Measurements from ENCODE around the gene IGFBP4. TPM values are rescaled to one million over a fixed set of nuclear protein-coding genes. Genes with fewer than 3 reads are reported as not detected.

IGFBP4 gene
- total RNA-seq, 4 donors from 2014 or later: 209 to 428 (median 281) TPM

DNA sequence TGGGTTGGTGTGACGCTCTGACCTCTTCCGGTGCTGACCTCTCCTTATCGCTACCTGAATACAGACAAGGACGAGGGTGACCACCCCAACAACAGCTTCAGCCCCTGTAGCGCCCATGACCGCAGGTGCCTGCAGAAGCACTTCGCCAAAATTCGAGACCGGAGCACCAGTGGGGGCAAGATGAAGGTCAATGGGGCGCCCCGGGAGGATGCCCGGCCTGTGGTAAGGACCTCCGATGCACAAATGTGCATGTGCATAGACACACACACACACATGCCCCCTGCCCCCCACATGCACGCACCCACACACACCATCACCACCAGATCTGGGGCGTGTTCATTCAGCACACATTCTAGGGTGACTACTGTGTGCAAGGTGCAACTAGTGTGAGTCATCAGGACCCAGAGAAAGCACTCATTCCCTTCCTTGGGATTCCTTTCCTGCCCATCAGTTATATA lies 9.7 kb downstream of the IGFBP4 start:
- peak overlapping the region; percentile 48 to 98 (median 90) for H3K27ac ChIP-seq
- H3K4me3 ChIP-seq: no peak overlapping the region
- H3K4me1 ChIP-seq: peaks cover 29 to 95% (median 68%) of the 10 kb centered on the region in 3 donors
- H3K36me3 ChIP-seq: peaks cover 0 to 58% of the 10 kb centered on the region in 2 donors
- H3K27me3 ChIP-seq: no peaks in the 10 kb centered on the region
- WGBS, 2 donors (ENCODE audit: low coverage in 1 of 2): no CpG with 5 or more reads among the region's 15 CpGs
- no peaks in the 10 kb centered on the region for H3K9me3 ChIP-seq
- TF ChIP-seq POLR2A (IDR thresholded peaks at IDR 0.05) (no peak), POLR2AphosphoS5 (IDR thresholded peaks at IDR 0.05) (no peak), EP300 (IDR thresholded peaks at IDR 0.05) (no peak)
- TF ChIP-seq, protein P1, sequence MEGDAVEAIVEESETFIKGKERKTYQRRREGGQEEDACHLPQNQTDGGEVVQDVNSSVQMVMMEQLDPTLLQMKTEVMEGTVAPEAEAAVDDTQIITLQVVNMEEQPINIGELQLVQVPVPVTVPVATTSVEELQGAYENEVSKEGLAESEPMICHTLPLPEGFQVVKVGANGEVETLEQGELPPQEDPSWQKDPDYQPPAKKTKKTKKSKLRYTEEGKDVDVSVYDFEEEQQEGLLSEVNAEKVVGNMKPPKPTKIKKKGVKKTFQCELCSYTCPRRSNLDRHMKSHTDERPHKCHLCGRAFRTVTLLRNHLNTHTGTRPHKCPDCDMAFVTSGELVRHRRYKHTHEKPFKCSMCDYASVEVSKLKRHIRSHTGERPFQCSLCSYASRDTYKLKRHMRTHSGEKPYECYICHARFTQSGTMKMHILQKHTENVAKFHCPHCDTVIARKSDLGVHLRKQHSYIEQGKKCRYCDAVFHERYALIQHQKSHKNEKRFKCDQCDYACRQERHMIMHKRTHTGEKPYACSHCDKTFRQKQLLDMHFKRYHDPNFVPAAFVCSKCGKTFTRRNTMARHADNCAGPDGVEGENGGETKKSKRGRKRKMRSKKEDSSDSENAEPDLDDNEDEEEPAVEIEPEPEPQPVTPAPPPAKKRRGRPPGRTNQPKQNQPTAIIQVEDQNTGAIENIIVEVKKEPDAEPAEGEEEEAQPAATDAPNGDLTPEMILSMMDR (IDR thresholded peaks at IDR 0.05): no peak
- ATAC-seq: no peak

DNA sequence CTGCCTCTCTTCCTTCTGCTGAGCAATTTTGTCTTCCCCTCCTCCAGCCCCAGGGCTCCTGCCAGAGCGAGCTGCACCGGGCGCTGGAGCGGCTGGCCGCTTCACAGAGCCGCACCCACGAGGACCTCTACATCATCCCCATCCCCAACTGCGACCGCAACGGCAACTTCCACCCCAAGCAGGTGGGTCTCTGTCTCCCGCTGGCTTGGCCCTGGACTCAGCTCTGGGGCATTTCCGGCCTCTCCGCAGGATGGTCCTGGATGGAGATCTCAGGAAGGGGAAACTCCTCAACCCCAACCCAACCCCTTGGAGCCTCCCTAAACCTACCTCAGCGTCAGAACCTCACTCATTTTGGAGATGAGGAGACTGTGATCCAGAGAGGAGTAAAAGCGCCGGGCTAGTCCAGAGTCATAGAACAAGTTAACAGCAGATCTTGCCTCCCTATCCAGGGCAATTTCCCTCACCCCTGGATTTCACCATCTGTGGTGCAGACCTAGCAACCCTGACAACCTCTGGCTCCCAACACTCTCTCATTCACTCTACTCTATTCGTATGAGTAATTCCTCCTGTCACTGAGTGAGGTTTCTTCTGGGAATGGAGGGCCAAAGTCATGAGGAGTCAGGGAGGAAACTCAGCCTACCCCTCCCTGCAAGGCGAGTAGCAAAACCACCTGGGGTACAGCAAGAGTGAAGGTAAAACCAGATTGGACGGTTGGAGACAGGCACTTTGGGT lies 10.8 kb downstream of the IGFBP4 start:
- peak overlapping the region; percentile 9 to 98 (median 90) for H3K27ac ChIP-seq
- no peaks in the 10 kb centered on the region for H3K27me3 ChIP-seq
- H3K9me3 ChIP-seq: no peaks in the 10 kb centered on the region
- H3K36me3 ChIP-seq: peaks cover 0 to 58% of the 10 kb centered on the region in 2 donors
- 33% methylated on average over 3 of the region's 19 CpGs; no CpG with 5 or more reads in 1 of the 2 donors for WGBS, 2 donors (ENCODE audit: low coverage in 1 of 2)
- H3K4me3 ChIP-seq: no peak overlapping the region
- TF ChIP-seq, protein P1 (IDR thresholded peaks at IDR 0.05): no peak
- peak; percentile 38 for TF ChIP-seq POLR2AphosphoS5 (IDR thresholded peaks at IDR 0.05)
- no peak for TF ChIP-seq EP300 (IDR thresholded peaks at IDR 0.05)
- no peak for TF ChIP-seq POLR2A (IDR thresholded peaks at IDR 0.05)
- peak; percentile 14 for ATAC-seq
- H3K4me1 ChIP-seq: peaks cover 21 to 95% (median 66%) of the 10 kb centered on the region in 3 donors

DNA sequence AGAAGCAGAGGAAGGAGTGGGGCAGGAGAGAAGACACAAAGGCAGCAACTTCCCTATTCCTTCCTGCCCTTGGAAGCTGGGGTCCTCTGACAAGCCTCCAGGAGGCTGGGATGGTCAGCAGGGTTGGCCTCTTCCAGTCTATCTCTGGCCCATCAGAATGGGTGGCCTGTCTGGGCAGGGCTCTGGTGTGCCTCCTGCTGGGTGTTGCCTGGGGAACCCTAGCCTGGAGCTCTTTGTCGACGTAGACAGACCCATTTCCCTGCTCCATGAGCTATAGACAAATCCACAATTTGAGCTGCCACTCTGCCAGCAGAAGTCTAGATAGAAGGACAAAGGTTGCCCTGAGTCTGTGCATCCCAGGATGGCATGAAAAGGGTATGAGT lies 11.4 kb downstream of the IGFBP4 start:
- no peak overlapping the region for H3K4me3 ChIP-seq
- H3K36me3 ChIP-seq: peaks cover 0 to 58% of the 10 kb centered on the region in 2 donors
- no peak for ATAC-seq
- H3K27ac ChIP-seq: peak overlapping the region in 3 of 4 donors; percentile 85 to 98 (median 96)
- H3K4me1 ChIP-seq: peaks cover 18 to 95% (median 65%) of the 10 kb centered on the region in 3 donors
- WGBS, 2 donors (ENCODE audit: low coverage in 1 of 2): no CpG with 5 or more reads among the region's 2 CpGs
- H3K27me3 ChIP-seq: no peaks in the 10 kb centered on the region
- TF ChIP-seq POLR2A (IDR thresholded peaks at IDR 0.05) (no peak), POLR2AphosphoS5 (IDR thresholded peaks at IDR 0.05) (no peak), EP300 (IDR thresholded peaks at IDR 0.05) (no peak)
- TF ChIP-seq, protein P1 (IDR thresholded peaks at IDR 0.05): no peak
- H3K9me3 ChIP-seq: no peaks in the 10 kb centered on the region

DNA sequence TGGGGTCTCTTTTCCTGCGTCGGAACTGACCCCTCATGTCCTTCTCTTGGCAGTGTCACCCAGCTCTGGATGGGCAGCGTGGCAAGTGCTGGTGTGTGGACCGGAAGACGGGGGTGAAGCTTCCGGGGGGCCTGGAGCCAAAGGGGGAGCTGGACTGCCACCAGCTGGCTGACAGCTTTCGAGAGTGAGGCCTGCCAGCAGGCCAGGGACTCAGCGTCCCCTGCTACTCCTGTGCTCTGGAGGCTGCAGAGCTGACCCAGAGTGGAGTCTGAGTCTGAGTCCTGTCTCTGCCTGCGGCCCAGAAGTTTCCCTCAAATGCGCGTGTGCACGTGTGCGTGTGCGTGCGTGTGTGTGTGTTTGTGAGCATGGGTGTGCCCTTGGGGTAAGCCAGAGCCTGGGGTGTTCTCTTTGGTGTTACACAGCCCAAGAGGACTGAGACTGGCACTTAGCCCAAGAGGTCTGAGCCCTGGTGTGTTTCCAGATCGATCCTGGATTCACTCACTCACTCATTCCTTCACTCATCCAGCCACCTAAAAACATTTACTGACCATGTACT lies 13.2 kb downstream of the IGFBP4 start:
- ATAC-seq: no peak
- Histone ChIP-seq H3K9me3 (no peaks in the 10 kb centered on the region), H3K36me3 (peaks cover 0 to 58% of the 10 kb centered on the region in 2 donors), H3K27me3 (no peaks in the 10 kb centered on the region), H3K27ac (peak overlapping the region; percentile 36 to 98 (median 90)), H3K4me1 (peaks cover 10 to 95% (median 71%) of the 10 kb centered on the region in 3 donors), H3K4me3 (no peak overlapping the region)
- TF ChIP-seq POLR2A (IDR thresholded peaks at IDR 0.05): no peak
- no peak for TF ChIP-seq POLR2AphosphoS5 (IDR thresholded peaks at IDR 0.05)
- no peak for TF ChIP-seq EP300 (IDR thresholded peaks at IDR 0.05)
- TF ChIP-seq, protein P1 (IDR thresholded peaks at IDR 0.05): no peak
- 14% methylated on average over 1 of the region's 16 CpGs; no CpG with 5 or more reads in 1 of the 2 donors for WGBS, 2 donors (ENCODE audit: low coverage in 1 of 2)
